Psoas muscle (tissue), 8 donors: Measurements from ENCODE around the gene DNAJB12. TPM values are rescaled to one million over a fixed set of nuclear protein-coding genes. Genes with fewer than 3 reads are reported as not detected.

Source experiments
- ATAC-seq, 4 donors: fragments of 200-7000 bp; cut with Tn5 transposase; one replicate each; pipeline ENCODE4 v1.9.1; 2020; ENCODE audit warnings: moderate library complexity in 3 of 4, mild to moderate bottlenecking in 2 of 4
- DNase-seq, 2 donors: peaks; one replicate each; pipeline ENCODE4 v3.0.0-alpha.2; 2020
- H3K27ac ChIP-seq: fragments of 200-600 bp; one replicate; pipeline ENCODE4 v1.8.0; 2022
- H3K27me3 ChIP-seq, 3 donors: fragments of 200-600 bp in 1 of 3; one replicate each; pipeline versions ENCODE4 v1.6.1 to v1.8.0; 2013 to 2022; ENCODE audit warnings: low read length in 2 of 3, mild to moderate bottlenecking in 2 of 3, moderate library complexity in 1 of 3; ENCODE audit not compliant: insufficient read depth in 3 of 3
- H3K36me3 ChIP-seq, 2 donors: fragments of 200-600 bp in 1 of 2; one replicate each; pipeline versions ENCODE4 v1.6.1 to v1.8.0; 2013 to 2022; ENCODE audit warnings: low read depth in 1 of 2, mild to moderate bottlenecking in 1 of 2, moderate library complexity in 1 of 2; ENCODE audit not compliant: insufficient read depth in 1 of 2
- H3K4me1 ChIP-seq: fragments of 200-600 bp; one replicate; pipeline ENCODE4 v1.8.0; 2022
- H3K4me3 ChIP-seq: fragments of 200-600 bp; one replicate; pipeline ENCODE4 v1.8.0; 2022; ENCODE audit warnings: mild to moderate bottlenecking
- H3K9me3 ChIP-seq: fragments of 200-600 bp; one replicate; pipeline ENCODE4 v1.8.0; 2022
- WGBS, 3 donors: extraction: QIAGEN DNeasy Blood & Tissue Kit; methylation state at CpG; one replicate each; pipeline versions ENCODE4 v1.1.6 to v1.1.7; 2013; 5-methylcytosine and 5-hydroxymethylcytosine counted together
- intact Hi-C, 2 donors: fragments of 100-400 bp; cut with DNase I; formaldehyde crosslinking; loops; one replicate each; pipeline versions ENCODE4 v1.11.0 to v1.14.2; 2022
- polyA plus RNA-seq, 3 donors: library from polyadenylated mRNA; stranded (reverse); fragments of 200-250 nt; gene quantifications; one replicate each; pipeline ENCODE4 v1.2.3, GENCODE V29; 2013
- total RNA-seq, 4 donors: library from RNA; stranded (reverse); fragmentation: NEBNext Ultra II Directional in 2 of 4; extraction: Animal tissue kit (Norgen Biotek cat#: 25700) in 2 of 4; gene quantifications; one replicate each; pipeline versions ENCODE4 v1.2.1 to v1.2.4, GENCODE V29; 2021 to 2023
- TF ChIP-seq, protein P1 (sequence below): fragments of 200-600 bp; IDR thresholded peaks from one replicate; pipeline ENCODE4 v1.8.0; 2022; ENCODE audit warnings: antibody characterized with exemption
- donor health status: healthy with polysubstance abuse.
- donor health status: DM: no; HTN: no; CAD: no; lungs with moderate emphysema.
- donor health status: Bipolar disorder and iron deficiency.
- donor health status: healthy.
- donor health status: DM: yes; HTN: yes; CAD: no.
- donor health status: DM: no; HTN: no; CAD: no.
- donor health status: DM: no; HTN: no; CAD: no.
- donor health status: DM: yes; HTN: yes; CAD: no.

Gene DNAJB12
- total and polyA plus RNA-seq, 7 donors, result 22.1 to 38.7 (median 24.9) TPM

DNA sequence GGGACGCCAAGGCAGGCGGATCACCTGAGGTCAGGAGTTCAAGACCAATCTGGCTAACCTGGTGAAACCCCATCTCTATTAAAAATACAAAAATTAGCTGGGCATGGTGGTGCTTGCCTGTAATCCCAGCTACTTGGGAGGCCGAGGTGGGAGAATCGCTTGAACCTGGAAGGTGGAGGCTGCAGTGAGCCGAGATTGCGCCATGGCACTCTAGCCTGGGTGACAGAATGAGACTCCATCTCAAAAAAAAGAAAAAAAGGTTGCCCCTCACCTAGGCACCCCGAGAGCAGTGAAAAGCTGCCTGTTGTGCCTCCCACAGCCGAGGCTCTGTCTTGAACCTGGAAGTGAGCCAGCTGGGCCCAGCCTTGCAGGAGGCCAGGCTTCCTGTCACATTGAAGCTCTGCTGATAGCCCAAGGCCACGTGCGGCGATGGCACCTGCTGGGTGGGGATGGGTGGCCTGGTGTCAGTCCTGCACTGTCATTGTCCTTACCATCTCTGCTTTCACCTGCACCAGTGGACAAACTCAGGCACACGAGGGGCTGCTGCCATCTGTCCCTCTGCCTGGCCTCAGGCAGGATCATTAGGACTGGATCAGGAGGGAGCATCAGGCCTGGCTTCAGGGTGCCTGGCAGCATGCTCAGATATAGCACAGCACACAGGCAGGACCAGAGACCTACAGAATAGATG, 37.8 kb downstream of the DNAJB12 start:
- DNase-seq (peak; percentile 73 to 83), ATAC-seq (peak in 1 of 4 donors; percentile 9)
- no peaks in the 10 kb centered on the region for H3K9me3 ChIP-seq
- H3K36me3 ChIP-seq, result no peaks in the 10 kb centered on the region
- H3K4me1 ChIP-seq, result peaks cover 51% of the 10 kb centered on the region
- no peak overlapping the region for H3K4me3 ChIP-seq
- TF ChIP-seq, protein P1, sequence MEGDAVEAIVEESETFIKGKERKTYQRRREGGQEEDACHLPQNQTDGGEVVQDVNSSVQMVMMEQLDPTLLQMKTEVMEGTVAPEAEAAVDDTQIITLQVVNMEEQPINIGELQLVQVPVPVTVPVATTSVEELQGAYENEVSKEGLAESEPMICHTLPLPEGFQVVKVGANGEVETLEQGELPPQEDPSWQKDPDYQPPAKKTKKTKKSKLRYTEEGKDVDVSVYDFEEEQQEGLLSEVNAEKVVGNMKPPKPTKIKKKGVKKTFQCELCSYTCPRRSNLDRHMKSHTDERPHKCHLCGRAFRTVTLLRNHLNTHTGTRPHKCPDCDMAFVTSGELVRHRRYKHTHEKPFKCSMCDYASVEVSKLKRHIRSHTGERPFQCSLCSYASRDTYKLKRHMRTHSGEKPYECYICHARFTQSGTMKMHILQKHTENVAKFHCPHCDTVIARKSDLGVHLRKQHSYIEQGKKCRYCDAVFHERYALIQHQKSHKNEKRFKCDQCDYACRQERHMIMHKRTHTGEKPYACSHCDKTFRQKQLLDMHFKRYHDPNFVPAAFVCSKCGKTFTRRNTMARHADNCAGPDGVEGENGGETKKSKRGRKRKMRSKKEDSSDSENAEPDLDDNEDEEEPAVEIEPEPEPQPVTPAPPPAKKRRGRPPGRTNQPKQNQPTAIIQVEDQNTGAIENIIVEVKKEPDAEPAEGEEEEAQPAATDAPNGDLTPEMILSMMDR, result no peak
- intact Hi-C loops, result loop anchor here (5.0 to 10.0 kb wide), 3 partner anchors 40 to 82 kb away; no protein-coding TSS in a partner anchor
- peak overlapping the region; percentile 87 for H3K27ac ChIP-seq
- WGBS, 3 donors, result 62 to 67% (median 65%) methylated on average over 12 of the region's 12 CpGs
- no peaks in the 10 kb centered on the region for H3K27me3 ChIP-seq

DNA sequence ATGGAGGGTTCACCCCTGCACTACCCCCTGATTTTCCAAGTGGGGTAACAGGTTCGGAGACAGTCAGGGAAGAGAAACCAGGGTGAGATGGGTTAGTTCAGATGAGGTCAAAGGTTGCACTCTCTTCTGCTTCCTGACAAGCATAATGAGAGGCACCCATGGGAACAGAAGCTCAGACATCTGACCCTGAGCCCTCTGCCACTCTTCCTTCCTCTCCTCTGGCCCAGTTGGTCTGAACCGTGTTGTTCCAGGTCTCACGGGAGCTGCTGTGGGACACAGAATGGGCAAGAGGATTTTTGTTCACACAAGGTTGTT, 38.4 kb downstream of the DNAJB12 start:
- WGBS, 3 donors, result 32 to 41% (median 38%) methylated on average over 3 of the region's 3 CpGs

DNA sequence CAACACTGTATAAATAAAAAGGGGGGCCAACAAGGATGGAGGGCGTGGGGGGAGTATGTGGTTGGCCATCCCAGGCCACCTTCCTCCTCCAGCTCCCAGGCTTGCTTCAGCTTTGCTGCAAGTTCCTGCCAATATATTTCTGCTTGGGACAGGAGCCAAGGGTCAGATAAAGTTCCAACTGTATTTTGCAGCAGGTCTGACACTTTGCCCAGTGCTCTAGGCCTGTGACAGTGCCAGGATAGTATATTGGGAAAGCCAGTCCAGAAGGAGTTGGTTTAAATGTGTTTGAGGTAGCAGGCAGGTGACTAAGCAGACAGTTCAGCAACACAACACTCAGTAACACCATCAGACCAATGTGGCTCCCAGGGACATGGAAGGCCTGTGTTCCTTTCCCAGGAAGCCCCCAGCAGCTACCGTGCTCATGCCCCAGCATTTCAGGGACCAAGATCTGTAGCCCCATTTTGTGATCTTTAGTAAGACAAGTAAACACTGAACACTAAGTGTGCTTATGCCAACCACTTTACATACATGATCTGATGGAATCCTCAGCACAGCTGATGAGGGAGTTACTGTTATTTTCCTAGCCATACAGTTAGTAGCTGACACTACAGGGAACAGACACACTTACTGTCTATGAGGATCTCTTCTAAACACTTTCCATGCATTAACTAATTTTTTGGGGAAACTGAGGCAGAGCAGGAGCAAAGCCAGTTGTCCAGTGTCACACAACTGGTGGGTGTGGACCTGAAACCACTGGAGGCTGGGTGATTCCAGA, 38.9 kb downstream of the DNAJB12 start:
- TF ChIP-seq, protein P1, result no peak
- ATAC-seq (peak; percentile 69 to 83 (median 74)), DNase-seq (peak; percentile 66 to 80)
- Histone ChIP-seq H3K4me3 (no peak overlapping the region), H3K9me3 (no peaks in the 10 kb centered on the region), H3K27ac (peak overlapping the region; percentile 87), H3K4me1 (peaks cover 48% of the 10 kb centered on the region), H3K27me3 (no peaks in the 10 kb centered on the region), H3K36me3 (no peaks in the 10 kb centered on the region)
- 0 to 9% (median 6%) methylated on average over 2 of the region's 2 CpGs for WGBS, 3 donors
- intact Hi-C loops, result loop anchor here (5.0 to 10.0 kb wide), 3 partner anchors 38 to 81 kb away; no protein-coding TSS in a partner anchor

More for the DNA sequence above, 38.4 kb downstream of the DNAJB12 start:
- DNase-seq (no peak), ATAC-seq (no peak)
- H3K27ac ChIP-seq, result peak overlapping the region; percentile 87
- TF ChIP-seq, protein P1, result no peak
- intact Hi-C loops, result loop anchor here (5.0 to 10.0 kb wide), 3 partner anchors 39 to 82 kb away; no protein-coding TSS in a partner anchor
- H3K4me1 ChIP-seq, result peaks cover 51% of the 10 kb centered on the region
- H3K9me3 ChIP-seq, result no peaks in the 10 kb centered on the region
- H3K36me3 ChIP-seq, result no peaks in the 10 kb centered on the region
- no peaks in the 10 kb centered on the region for H3K27me3 ChIP-seq
- H3K4me3 ChIP-seq, result no peak overlapping the region

DNA sequence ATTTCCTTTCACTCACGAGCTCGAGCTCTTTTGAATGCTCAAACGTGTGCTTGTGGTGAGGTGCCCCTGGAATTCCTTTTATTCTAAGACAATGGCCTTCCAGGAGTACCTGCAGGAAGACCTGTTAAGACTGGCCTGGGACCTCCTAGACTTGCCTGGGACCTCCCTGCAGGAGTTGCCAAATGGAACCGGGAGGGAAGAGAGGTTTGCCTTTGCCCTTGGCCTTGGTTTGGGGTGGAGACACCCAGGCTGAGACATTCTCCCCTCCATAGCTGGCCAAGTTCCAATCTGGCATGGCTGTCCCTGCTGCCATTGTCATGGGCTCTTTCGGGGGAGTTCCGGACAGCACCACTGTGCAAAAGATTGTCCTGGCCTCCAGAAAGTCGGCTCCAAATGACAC, 39.7 kb downstream of the DNAJB12 start:
- H3K27ac ChIP-seq, result peak overlapping the region; percentile 87
- peaks cover 49% of the 10 kb centered on the region for H3K4me1 ChIP-seq
- H3K4me3 ChIP-seq, result no peak overlapping the region
- no peaks in the 10 kb centered on the region for H3K9me3 ChIP-seq
- no peak for ATAC-seq
- TF ChIP-seq, protein P1, result no peak
- H3K36me3 ChIP-seq, result no peaks in the 10 kb centered on the region
- no peaks in the 10 kb centered on the region for H3K27me3 ChIP-seq
- intact Hi-C loops, result loop anchor here (5.0 to 10.0 kb wide), 3 partner anchors 38 to 80 kb away; no protein-coding TSS in a partner anchor
- DNase-seq, result no peak
- WGBS, 3 donors, result 25 to 36% (median 26%) methylated on average over 7 of the region's 7 CpGs
